Caco-2 (cell line): ENCODE results near the gene ANXA2. TPM values are rescaled to one million over a fixed set of nuclear protein-coding genes. Genes with fewer than 3 reads are reported as not detected.

Experiments
- BruUV-seq: library from RNA; stranded (reverse); fragments of 400-500 nt; replicated peaks from 2 replicates; lab custom pipeline; 2021; lab: Mats Ljungman, UMichigan
- CTCF ChIA-PET: fragments of 300-600 bp; sonication (Branson Sonifier 250); formaldehyde crosslinking; loops from one replicate; lab custom pipeline; 2022; ENCODE audit warnings: antibody characterized with exemption; lab: Charles Lee
- POLR2A ChIA-PET: fragments of 300-600 bp; sonication (Branson Sonifier 250); formaldehyde crosslinking; loops from one replicate; lab custom pipeline; 2022; ENCODE audit warnings: antibody characterized with exemption; lab: Charles Lee
- DNase-seq, 2 experiments: peaks; one replicate each; pipeline versions ENCODE4 v3.0.0 to v3.0.0-alpha.2; 2020 to 2022
- H3K27me3 ChIP-seq: replicated peaks from 2 replicates; pipeline ENCODE4 v1.6.0; 2011; ENCODE audit warnings: low read length; ENCODE audit not compliant: control insufficient read depth, insufficient read depth
- H3K36me3 ChIP-seq: 2 replicates; pipeline ENCODE4 v1.5.1; 2011; ENCODE audit warnings: low read length; ENCODE audit not compliant: control insufficient read depth, insufficient read depth
- H3K4me1 ChIP-seq: fragments of 250-450 bp; sonication (Bioruptor Pico); 2 replicates; pipeline ENCODE4 v1.5.1; 2020; ENCODE audit warnings: mild to moderate bottlenecking
- H3K4me3 ChIP-seq: 2 replicates; pipeline ENCODE4 v1.5.1; 2011; ENCODE audit warnings: low read depth, mild to moderate bottlenecking, control low read depth, low read length
- H3K9me3 ChIP-seq: fragments of 250-450 bp; sonication (Bioruptor Pico); 2 replicates; pipeline ENCODE4 v1.5.1; 2020; ENCODE audit warnings: mild to moderate bottlenecking, moderate library complexity
- H3K27ac Mint-ChIP-seq: one replicate; pipeline ENCODE4 v1.8.0; 2022; ENCODE audit warnings: mixed read lengths; ENCODE audit not compliant: unreplicated experiment
- H3K27me3 Mint-ChIP-seq: one replicate; pipeline ENCODE4 v1.8.0; 2022; ENCODE audit warnings: mixed read lengths; ENCODE audit not compliant: insufficient read depth, unreplicated experiment
- H3K36me3 Mint-ChIP-seq: one replicate; pipeline ENCODE4 v1.8.0; 2022; ENCODE audit warnings: mild to moderate bottlenecking, mixed read lengths; ENCODE audit not compliant: insufficient read depth, unreplicated experiment
- H3K4me1 Mint-ChIP-seq: one replicate; pipeline ENCODE4 v1.8.0; 2022; ENCODE audit warnings: low read depth, mixed read lengths; ENCODE audit not compliant: unreplicated experiment
- H3K4me3 Mint-ChIP-seq: one replicate; pipeline ENCODE4 v1.8.0; 2022; ENCODE audit warnings: mild to moderate bottlenecking, moderate library complexity, mixed read lengths; ENCODE audit not compliant: unreplicated experiment
- H3K9me3 Mint-ChIP-seq: one replicate; pipeline ENCODE4 v1.8.0; 2022; ENCODE audit warnings: mixed read lengths; ENCODE audit not compliant: unreplicated experiment
- intact Hi-C: fragments of 100-400 bp; cut with micrococcal nuclease; formaldehyde crosslinking; loops from one replicate; pipeline ENCODE4 v1.10.0; 2022; ENCODE audit not compliant: unreplicated experiment
- total RNA-seq: library from RNA; stranded (reverse); gene quantifications from 2 replicates; pipeline ENCODE4 v1.2.3, GENCODE V29; 2022
- TF ChIP-seq, protein P1 (sequence below), 2 experiments: fragments of 200-600 bp in 1 of 2; IDR thresholded peaks; 1 replicate in 1 of 2; 2 replicates in 1 of 2; pipeline versions ENCODE4 v1.5.1 to v1.8.0; 2011 to 2022; ENCODE audit warnings: antibody characterized with exemption in 1 of 2, control low read depth in 1 of 2, inconsistent platforms in 1 of 2, low read depth in 1 of 2, low read length in 1 of 2, mild to moderate bottlenecking in 1 of 2, moderate library complexity in 1 of 2; ENCODE audit not compliant: insufficient read depth in 1 of 2, severe bottlenecking in 1 of 2, unreplicated experiment in 1 of 2

The ANXA2 gene
- total RNA-seq, 1 experiment from 2014 or later, result 1,141 TPM

- no peak for DNase-seq
- POLR2A ChIA-PET, result no interaction called here
- Histone ChIP-seq H3K9me3 (no peaks in the 10 kb centered on the region), H3K27me3 (no peaks in the 10 kb centered on the region), H3K4me3 (no peak overlapping the region), H3K36me3 (no peaks in the 10 kb centered on the region), H3K4me1 (no peaks in the 10 kb centered on the region)
- no TSS peak for BruUV-seq
- Mint-ChIP-seq H3K9me3 (no peaks in the 10 kb centered on the region), H3K36me3 (no peaks in the 10 kb centered on the region), H3K27me3 (peaks cover 15% of the 10 kb centered on the region), H3K4me3 (no peak overlapping the region), H3K4me1 (no peaks in the 10 kb centered on the region), H3K27ac (no peak overlapping the region)
- CTCF ChIA-PET, result interaction anchor here (0.7 to 1.5 kb wide), 4 partner anchors 111 to 601 kb away, joined by 3 to 12 read pairs (median 6); no protein-coding TSS in a partner anchor
- intact Hi-C loops, result loop anchor here (1.0 to 10.0 kb wide), 7 partner anchors 71 to 601 kb away; no protein-coding TSS in a partner anchor
- TF ChIP-seq, protein P1, sequence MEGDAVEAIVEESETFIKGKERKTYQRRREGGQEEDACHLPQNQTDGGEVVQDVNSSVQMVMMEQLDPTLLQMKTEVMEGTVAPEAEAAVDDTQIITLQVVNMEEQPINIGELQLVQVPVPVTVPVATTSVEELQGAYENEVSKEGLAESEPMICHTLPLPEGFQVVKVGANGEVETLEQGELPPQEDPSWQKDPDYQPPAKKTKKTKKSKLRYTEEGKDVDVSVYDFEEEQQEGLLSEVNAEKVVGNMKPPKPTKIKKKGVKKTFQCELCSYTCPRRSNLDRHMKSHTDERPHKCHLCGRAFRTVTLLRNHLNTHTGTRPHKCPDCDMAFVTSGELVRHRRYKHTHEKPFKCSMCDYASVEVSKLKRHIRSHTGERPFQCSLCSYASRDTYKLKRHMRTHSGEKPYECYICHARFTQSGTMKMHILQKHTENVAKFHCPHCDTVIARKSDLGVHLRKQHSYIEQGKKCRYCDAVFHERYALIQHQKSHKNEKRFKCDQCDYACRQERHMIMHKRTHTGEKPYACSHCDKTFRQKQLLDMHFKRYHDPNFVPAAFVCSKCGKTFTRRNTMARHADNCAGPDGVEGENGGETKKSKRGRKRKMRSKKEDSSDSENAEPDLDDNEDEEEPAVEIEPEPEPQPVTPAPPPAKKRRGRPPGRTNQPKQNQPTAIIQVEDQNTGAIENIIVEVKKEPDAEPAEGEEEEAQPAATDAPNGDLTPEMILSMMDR (IDR thresholded peaks at IDR 0.05; ENCODE audit: insufficient read depth in 1 of 2, low read depth in 1 of 2, low read length in 1 of 2, severe bottlenecking in 1 of 2, unreplicated experiment in 1 of 2), result no peak
Measured at GRCh38 chr15:60325905-60326304, 71.9 kb downstream of the ANXA2 start.

- no peaks in the 10 kb centered on the region for H3K27me3 ChIP-seq
- BruUV-seq, result no TSS peak
- no peak overlapping the region for H3K4me3 Mint-ChIP-seq
- no peak overlapping the region for H3K27ac Mint-ChIP-seq
- intact Hi-C loops, result loop anchor here (5.0 to 10.0 kb wide), 5 partner anchors 70 to 573 kb away; no protein-coding TSS in a partner anchor
- TF ChIP-seq, protein P1 (IDR thresholded peaks at IDR 0.05; ENCODE audit: insufficient read depth in 1 of 2, low read depth in 1 of 2, low read length in 1 of 2, severe bottlenecking in 1 of 2, unreplicated experiment in 1 of 2), result no peak
- no peaks in the 10 kb centered on the region for H3K9me3 ChIP-seq
- H3K9me3 Mint-ChIP-seq, result no peaks in the 10 kb centered on the region
- no peaks in the 10 kb centered on the region for H3K36me3 ChIP-seq
- H3K4me1 ChIP-seq, result no peaks in the 10 kb centered on the region
- H3K27me3 Mint-ChIP-seq, result peaks cover 17% of the 10 kb centered on the region
- POLR2A ChIA-PET, result no interaction called here
- H3K4me3 ChIP-seq, result no peak overlapping the region
- H3K36me3 Mint-ChIP-seq, result no peaks in the 10 kb centered on the region
- H3K4me1 Mint-ChIP-seq, result no peaks in the 10 kb centered on the region
- CTCF ChIA-PET, result interaction anchor here (0.7 to 1.4 kb wide), 2 partner anchors 113 to 121 kb away, joined by 3 to 8 read pairs; no protein-coding TSS in a partner anchor
- no peak for DNase-seq
Measured at GRCh38 chr15:60324706-60325438, 72.9 kb downstream of the ANXA2 start.

DNA sequence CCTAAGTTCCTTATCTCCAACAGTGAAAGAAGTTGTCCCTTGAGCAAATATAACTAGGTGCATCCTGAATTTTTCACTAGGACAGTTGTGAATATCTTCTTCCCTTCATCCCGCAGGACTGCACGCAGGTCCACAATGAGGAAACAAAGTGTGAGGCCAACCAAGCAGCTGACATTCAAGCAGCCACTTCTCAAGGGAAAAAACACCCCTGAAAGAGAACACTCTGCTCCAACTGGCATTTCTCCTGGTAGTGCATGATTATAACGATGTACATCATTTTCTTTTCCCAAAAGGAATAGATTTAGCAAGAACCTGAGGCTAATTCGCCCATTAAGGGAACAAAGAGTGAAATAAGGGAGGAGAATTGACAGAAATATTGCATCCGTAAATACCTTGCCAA lies 74.5 kb downstream of the ANXA2 start:
- no peaks in the 10 kb centered on the region for H3K4me1 Mint-ChIP-seq
- CTCF ChIA-PET, result no interaction called here
- peaks cover 17% of the 10 kb centered on the region for H3K27me3 Mint-ChIP-seq
- BruUV-seq, result no TSS peak
- no peaks in the 10 kb centered on the region for H3K4me1 ChIP-seq
- H3K4me3 Mint-ChIP-seq, result no peak overlapping the region
- H3K9me3 ChIP-seq, result no peaks in the 10 kb centered on the region
- POLR2A ChIA-PET, result no interaction called here
- no peaks in the 10 kb centered on the region for H3K9me3 Mint-ChIP-seq
- H3K4me3 ChIP-seq, result no peak overlapping the region
- intact Hi-C loops, result loop anchor here (10.0 kb wide), 3 partner anchors 69 to 139 kb away; no protein-coding TSS in a partner anchor
- no peak overlapping the region for H3K27ac Mint-ChIP-seq
- H3K36me3 ChIP-seq, result no peaks in the 10 kb centered on the region
- H3K36me3 Mint-ChIP-seq, result no peaks in the 10 kb centered on the region
- H3K27me3 ChIP-seq, result no peaks in the 10 kb centered on the region
- TF ChIP-seq, protein P1 (IDR thresholded peaks at IDR 0.05; ENCODE audit: insufficient read depth in 1 of 2, low read depth in 1 of 2, low read length in 1 of 2, severe bottlenecking in 1 of 2, unreplicated experiment in 1 of 2), result no peak
- no peak for DNase-seq
